Pancreas (tissue), 10 donors: Measurements from ENCODE around the gene CCDC40. TPM values are rescaled to one million over a fixed set of nuclear protein-coding genes. Genes with fewer than 3 reads are reported as not detected.

Source experiments
- ATAC-seq, 4 donors: fragments of 200-7000 bp; cut with Tn5 transposase; one replicate each; pipeline versions ENCODE4 v1.8.0 to v1.9.1; 2020; ENCODE audit warnings: mild to moderate bottlenecking in 4 of 4, moderate library complexity in 4 of 4
- DNase-seq, 6 donors: peaks; one replicate each; pipeline ENCODE4 v3.0.0-alpha.2; 2020
- FAIRE-seq: peaks from 2 replicates; lab custom pipeline; 2012; peaks lifted over from hg19 to GRCh38; lab: Jason Lieb, UNC
- H3K27ac ChIP-seq, 4 donors: fragments of 200-600 bp; sonication (generic); 1 replicate in 3 of 4; 2 replicates in 1 of 4; pipeline versions ENCODE4 v1.5.0 to v1.8.0; 2020
- H3K27me3 ChIP-seq, 4 donors: fragments of 200-600 bp; one replicate each; pipeline ENCODE4 v1.8.0; 2021
- H3K36me3 ChIP-seq, 3 donors: fragments of 200-600 bp; sonication (generic) in 1 of 3; one replicate each; pipeline versions ENCODE4 v1.5.0 to v1.8.0; 2020 to 2021
- H3K4me1 ChIP-seq, 3 donors: fragments of 200-600 bp; one replicate each; pipeline ENCODE4 v1.8.0; 2021
- H3K4me3 ChIP-seq, 4 donors: fragments of 200-600 bp; sonication (generic) in 2 of 4; one replicate each; pipeline versions ENCODE4 v1.5.0 to v1.8.0; 2020 to 2021
- H3K9me3 ChIP-seq, 4 donors: fragments of 200-600 bp; one replicate each; pipeline ENCODE4 v1.8.0; 2021
- WGBS, 2 donors: extraction: QIAGEN DNeasy Blood & Tissue Kit; methylation state at CpG; one replicate each; pipeline ENCODE4 v1.1.7; 2013; 5-methylcytosine and 5-hydroxymethylcytosine counted together
- intact Hi-C, 3 donors: fragments of 100-400 bp; cut with DNase I; formaldehyde crosslinking; loops; one replicate each; pipeline versions ENCODE4 v1.11.1 to v1.14.2; 2022
- polyA plus RNA-seq, 2 donors: library from polyadenylated mRNA; stranded (reverse); fragments of 200-250 nt; gene quantifications; one replicate each; pipeline ENCODE4 v1.2.3, GENCODE V29; 2013
- total RNA-seq, 6 donors: library from RNA; stranded (reverse); fragmentation: NEBNext Ultra II Directional in 4 of 6; extraction: Animal tissue kit (Norgen Biotek cat#: 25700) in 4 of 6; gene quantifications; one replicate each; pipeline versions ENCODE4 v1.2.1 to v1.2.4, GENCODE V29; 2021 to 2023
- TF ChIP-seq, protein P1 (sequence below), 4 donors: fragments of 200-600 bp; sonication (generic) in 3 of 4; IDR thresholded peaks; one replicate each; pipeline versions ENCODE4 v1.5.0 to v1.8.0; 2021; ENCODE audit warnings: antibody characterized with exemption in 4 of 4
- donor health status: healthy with polysubstance abuse.
- donor health status: DM: no; HTN: no; CAD: no; lungs with moderate emphysema.
- donor health status: DM: no; HTN: no; CAD: no.
- donor health status: control.
- donor health status: control.
- donor health status: Bipolar disorder and iron deficiency.
- donor health status: DM: yes; HTN: yes; CAD: no.
- donor health status: DM: no; HTN: no; CAD: no.
- donor health status: DM: no; HTN: no; CAD: no.
- donor health status: DM: yes; HTN: yes; CAD: no.

Gene CCDC40
- total and polyA plus RNA-seq, 8 donors: 1.9 to 12.3 (median 3.4) TPM

DNA sequence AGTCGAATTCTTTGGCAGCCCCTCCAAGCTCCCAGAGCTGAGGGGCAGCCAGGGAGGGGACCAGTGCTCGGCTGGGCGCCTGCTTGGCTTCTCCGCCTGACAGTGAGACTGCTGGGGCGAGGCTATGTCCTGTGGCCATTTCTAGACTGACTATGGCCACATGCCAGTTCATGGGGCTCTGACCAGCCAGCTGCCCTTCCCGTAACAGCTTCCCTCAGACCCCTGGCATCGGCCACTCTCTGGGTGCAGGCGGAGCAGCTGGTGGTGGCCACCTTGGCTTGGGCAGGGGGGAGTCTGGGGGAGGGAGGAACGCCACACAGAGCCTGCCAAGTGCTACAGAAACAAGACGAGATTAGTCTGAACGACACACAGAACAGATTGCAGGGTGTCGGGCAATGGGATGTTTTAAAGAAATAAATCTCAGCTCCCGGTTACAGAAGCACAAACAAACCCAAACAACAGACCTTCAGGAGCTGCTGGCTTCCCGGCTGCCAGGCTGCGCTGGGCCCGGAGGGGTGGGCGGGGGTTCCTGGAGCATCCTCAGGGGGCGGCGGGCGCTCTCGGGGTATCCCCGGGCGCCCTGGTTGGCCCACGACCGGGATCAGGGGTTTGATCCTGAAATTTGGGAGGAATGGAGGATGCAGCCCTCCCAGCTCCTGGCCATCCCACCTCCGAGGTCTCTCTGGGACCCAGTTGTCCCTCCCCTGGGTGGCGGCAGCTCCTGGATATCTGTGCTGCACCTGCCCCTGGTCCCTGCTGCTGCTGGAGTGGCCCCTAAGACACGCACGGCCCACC lies 35.3 kb upstream of the CCDC40 start:
- TF ChIP-seq, protein P1, sequence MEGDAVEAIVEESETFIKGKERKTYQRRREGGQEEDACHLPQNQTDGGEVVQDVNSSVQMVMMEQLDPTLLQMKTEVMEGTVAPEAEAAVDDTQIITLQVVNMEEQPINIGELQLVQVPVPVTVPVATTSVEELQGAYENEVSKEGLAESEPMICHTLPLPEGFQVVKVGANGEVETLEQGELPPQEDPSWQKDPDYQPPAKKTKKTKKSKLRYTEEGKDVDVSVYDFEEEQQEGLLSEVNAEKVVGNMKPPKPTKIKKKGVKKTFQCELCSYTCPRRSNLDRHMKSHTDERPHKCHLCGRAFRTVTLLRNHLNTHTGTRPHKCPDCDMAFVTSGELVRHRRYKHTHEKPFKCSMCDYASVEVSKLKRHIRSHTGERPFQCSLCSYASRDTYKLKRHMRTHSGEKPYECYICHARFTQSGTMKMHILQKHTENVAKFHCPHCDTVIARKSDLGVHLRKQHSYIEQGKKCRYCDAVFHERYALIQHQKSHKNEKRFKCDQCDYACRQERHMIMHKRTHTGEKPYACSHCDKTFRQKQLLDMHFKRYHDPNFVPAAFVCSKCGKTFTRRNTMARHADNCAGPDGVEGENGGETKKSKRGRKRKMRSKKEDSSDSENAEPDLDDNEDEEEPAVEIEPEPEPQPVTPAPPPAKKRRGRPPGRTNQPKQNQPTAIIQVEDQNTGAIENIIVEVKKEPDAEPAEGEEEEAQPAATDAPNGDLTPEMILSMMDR (IDR thresholded peaks at IDR 0.05): no peak
- peak in 2 of 6 donors; percentile 27 to 67 for DNase-seq
- WGBS, 2 donors: 94% methylated on average over 28 to 29 of the region's 29 CpGs

DNA sequence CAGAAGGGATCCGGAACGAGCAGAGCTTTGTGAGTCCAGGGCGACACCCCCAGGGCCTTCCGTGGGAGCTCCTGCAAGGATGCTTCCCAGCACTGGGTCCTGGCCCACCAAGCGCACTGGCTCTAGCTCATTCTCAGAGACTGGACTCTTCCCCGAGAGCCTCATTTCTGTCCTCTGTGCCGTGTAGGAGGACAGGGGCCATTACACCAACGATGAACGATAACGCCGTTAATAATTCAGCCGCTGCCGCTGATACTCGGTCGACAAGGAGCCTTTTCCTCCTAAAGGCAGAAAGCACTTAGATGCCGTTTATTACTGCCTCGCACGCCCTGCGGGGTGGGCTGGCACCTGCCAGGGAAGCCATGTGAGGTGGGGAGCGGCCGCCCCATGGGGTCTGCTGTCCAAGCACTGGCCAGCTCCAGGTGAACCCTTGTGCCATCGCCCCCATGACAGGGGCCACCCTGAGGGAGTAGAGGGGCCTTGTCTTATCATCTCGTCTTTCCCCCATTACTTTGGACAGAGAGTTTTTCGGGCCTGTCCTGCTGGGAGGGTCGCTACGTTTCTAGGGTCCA lies 34.3 kb upstream of the CCDC40 start:
- Histone ChIP-seq H3K27ac (no peak overlapping the region), H3K4me1 (no peaks in the 10 kb centered on the region), H3K9me3 (no peaks in the 10 kb centered on the region), H3K36me3 (no peaks in the 10 kb centered on the region), H3K4me3 (no peak overlapping the region), H3K27me3 (no peaks in the 10 kb centered on the region)
- intact Hi-C loops: loop anchor here in 1 of 3 donors (10.0 kb wide), 1 partner anchor 73 kb away; no protein-coding TSS in a partner anchor
- ATAC-seq: no peak
- FAIRE-seq: no peak
- DNase-seq: peak in 1 of 6 donors; percentile 49
- TF ChIP-seq, protein P1 (IDR thresholded peaks at IDR 0.05): no peak
- 92 to 93% methylated on average over 26 of the region's 26 CpGs for WGBS, 2 donors

More for the DNA sequence above, 35.3 kb upstream of the CCDC40 start:
- no peaks in the 10 kb centered on the region for H3K36me3 ChIP-seq
- intact Hi-C loops: loop anchor here in 1 of 3 donors (10.0 kb wide), 1 partner anchor 74 kb away; no protein-coding TSS in a partner anchor
- ATAC-seq (no peak), FAIRE-seq (no peak)
- no peaks in the 10 kb centered on the region for H3K27me3 ChIP-seq
- H3K4me1 ChIP-seq: no peaks in the 10 kb centered on the region
- H3K4me3 ChIP-seq: no peak overlapping the region
- no peak overlapping the region for H3K27ac ChIP-seq
- H3K9me3 ChIP-seq: no peaks in the 10 kb centered on the region

DNA sequence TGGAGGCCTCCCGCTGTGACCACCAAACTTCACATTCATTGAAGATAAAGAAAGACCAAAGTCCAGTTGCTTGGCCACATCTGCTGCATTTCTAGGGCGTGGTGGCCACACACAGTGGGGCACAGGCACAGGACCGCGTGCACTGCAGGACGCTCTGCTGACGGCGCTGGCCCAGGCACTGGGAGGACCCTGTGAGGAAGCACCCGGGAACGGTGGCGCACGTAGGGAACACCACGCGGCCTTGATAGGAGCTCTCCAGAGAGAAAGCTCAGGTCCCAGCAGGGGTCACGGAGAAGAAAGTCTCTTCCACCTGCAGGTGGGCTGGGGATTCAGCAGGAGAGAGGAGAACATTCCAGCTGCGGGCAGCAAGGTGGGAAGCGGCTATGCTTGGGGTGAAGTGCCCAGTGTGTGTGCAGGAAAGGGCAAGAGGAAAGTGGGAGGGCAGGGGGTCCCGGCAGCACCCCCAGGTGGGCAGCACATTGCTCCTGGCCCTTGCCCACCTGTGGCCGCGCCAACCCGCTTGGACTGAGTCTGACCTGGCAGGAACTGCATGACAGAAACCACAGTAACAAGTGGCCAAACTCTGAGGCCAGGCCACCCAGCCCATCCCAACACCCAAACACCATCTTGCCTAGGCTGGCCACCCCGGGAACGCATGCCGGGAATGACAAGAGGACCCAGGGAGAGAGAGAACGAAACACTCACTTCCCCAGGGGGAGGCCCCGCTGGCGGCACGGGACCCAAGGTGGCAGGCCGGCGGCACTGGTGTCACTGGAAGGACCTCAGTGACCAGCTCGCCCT lies 33.6 kb upstream of the CCDC40 start:
- H3K27ac ChIP-seq: no peak overlapping the region
- H3K4me1 ChIP-seq: no peaks in the 10 kb centered on the region
- DNase-seq (peak in 1 of 6 donors; percentile 59), ATAC-seq (no peak), FAIRE-seq (no peak)
- 80% methylated on average over 30 of the region's 30 CpGs for WGBS, 2 donors
- H3K36me3 ChIP-seq: no peaks in the 10 kb centered on the region
- no peak overlapping the region for H3K4me3 ChIP-seq
- H3K9me3 ChIP-seq: no peaks in the 10 kb centered on the region
- no peaks in the 10 kb centered on the region for H3K27me3 ChIP-seq
- intact Hi-C loops: loop anchor here in 1 of 3 donors (10.0 kb wide), 1 partner anchor 72 kb away; no protein-coding TSS in a partner anchor
- TF ChIP-seq, protein P1 (IDR thresholded peaks at IDR 0.05): no peak

DNA sequence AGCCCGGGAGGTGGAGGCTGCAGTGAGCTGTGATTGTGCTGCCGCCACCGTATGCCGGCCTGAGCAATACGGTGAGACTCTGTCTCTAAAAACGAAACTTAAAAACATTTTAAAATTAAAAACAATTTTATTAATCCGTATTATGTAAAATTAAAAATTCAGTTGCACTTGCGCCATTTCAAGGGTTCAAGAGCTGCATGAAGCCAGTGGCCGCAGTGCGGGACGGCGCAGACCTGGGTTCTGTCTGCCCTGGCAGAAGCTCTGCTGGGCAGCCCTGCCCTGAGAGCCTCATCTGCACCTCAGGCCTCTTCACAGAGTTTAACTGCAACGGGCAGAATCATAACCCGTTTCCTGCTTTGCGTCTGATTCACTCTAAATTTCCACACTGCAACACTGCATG lies 32.5 kb upstream of the CCDC40 start:
- TF ChIP-seq, protein P1 (IDR thresholded peaks at IDR 0.05): no peak
- ATAC-seq (no peak), FAIRE-seq (no peak), DNase-seq (peak in 2 of 6 donors; percentile 1 to 23)
- H3K27me3 ChIP-seq: no peaks in the 10 kb centered on the region
- H3K4me1 ChIP-seq: peaks cover 0 to 4% (median 4%) of the 10 kb centered on the region in 3 donors
- no peak overlapping the region for H3K4me3 ChIP-seq
- intact Hi-C loops: loop anchor here in 1 of 3 donors (10.0 kb wide), 1 partner anchor 71 kb away; no protein-coding TSS in a partner anchor
- WGBS, 2 donors: 94 to 95% methylated on average over 15 of the region's 15 CpGs
- H3K36me3 ChIP-seq: no peaks in the 10 kb centered on the region
- H3K9me3 ChIP-seq: no peaks in the 10 kb centered on the region
- no peak overlapping the region for H3K27ac ChIP-seq
